ENCODE results near the gene PRKN.

DNA sequence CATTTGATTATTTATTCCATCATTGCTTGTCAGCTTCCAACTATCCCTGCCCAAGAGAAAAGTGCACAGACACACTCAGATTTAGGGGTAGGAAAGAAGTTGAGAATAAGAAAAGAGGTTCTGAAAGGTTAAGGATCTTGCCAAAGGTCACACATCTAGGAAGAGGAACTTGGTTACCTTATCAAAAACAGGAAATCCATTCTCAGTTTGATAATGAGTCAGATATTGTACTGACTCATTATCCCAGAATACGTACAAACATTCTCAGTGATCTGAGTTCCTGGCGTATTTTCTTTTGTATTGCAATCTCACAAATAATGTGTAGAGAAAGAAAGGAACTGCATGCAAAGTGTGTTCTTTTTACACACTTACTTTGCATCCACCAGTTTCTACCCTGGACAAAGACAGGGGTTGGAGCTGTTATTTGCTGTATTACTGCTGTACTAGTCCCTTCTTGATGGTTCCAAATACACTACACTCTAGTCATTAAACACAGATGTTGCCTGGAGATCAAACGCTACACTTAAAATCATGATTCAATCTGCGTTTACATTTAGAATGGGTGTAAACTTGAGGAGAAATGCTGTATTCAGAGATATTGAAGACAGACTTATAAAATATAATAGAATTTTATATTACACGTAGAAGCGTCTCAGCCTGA, 545.7 kb downstream of the PRKN start:
- TF ChIP-seq, protein P1, sequence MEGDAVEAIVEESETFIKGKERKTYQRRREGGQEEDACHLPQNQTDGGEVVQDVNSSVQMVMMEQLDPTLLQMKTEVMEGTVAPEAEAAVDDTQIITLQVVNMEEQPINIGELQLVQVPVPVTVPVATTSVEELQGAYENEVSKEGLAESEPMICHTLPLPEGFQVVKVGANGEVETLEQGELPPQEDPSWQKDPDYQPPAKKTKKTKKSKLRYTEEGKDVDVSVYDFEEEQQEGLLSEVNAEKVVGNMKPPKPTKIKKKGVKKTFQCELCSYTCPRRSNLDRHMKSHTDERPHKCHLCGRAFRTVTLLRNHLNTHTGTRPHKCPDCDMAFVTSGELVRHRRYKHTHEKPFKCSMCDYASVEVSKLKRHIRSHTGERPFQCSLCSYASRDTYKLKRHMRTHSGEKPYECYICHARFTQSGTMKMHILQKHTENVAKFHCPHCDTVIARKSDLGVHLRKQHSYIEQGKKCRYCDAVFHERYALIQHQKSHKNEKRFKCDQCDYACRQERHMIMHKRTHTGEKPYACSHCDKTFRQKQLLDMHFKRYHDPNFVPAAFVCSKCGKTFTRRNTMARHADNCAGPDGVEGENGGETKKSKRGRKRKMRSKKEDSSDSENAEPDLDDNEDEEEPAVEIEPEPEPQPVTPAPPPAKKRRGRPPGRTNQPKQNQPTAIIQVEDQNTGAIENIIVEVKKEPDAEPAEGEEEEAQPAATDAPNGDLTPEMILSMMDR (IDR thresholded peaks at IDR 0.05): no peak
- TF ChIP-seq POLR2A (IDR thresholded peaks at IDR 0.05): no peak
